ENCODE measurements around the gene RMDN2. TPM values are rescaled to one million over a fixed set of nuclear protein-coding genes. Genes with fewer than 3 reads are reported as not detected.

The RMDN2 gene
- total RNA-seq, 1 experiment from 2014 or later, result 3.0 TPM

DNA sequence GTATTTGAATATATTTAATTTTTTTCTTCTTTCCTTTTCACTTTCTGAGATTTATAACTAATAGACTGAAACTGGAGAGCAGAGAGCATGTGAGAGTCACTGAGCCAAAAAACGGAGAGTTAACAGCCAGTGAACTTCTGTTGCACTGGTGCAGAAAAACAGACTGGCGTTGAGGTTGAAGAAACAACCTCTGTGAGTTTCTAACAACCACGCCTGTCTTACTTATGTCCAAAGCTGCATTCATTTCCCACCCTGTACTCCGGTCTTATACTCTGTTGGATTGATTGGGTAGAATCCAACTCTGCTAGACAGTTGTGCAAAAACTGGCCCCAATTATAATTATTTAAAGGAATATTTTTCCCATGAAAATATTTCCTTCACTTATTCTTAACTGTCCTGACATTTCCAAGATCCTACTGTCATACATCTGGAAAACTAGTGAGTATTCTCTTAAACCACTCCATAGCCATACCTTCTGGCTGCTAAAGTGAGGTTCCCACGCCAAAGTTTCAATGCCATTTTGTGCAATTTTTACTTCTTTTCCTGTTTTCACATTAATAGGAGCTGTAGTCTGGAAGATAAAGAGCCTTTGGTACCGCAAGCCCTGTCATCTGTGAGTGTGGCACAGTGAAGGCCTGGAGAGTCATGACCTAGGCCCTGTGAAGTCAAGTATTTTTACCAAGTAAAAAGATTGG, 141.5 kb downstream of the RMDN2 start:
- POLR2A ChIA-PET, result no interaction called here
- no peak overlapping the region for H3K27ac Mint-ChIP-seq

More for the DNA sequence above, 141.5 kb downstream of the RMDN2 start:
- TF ChIP-seq USF1 (CRISPR knock-in tag; IDR thresholded peaks at IDR 0.05) (no peak), ESRRA (CRISPR knock-in tag; IDR thresholded peaks at IDR 0.05; ENCODE audit: borderline replicate concordance) (no peak), CBFB (CRISPR knock-in tag; IDR thresholded peaks at IDR 0.05; ENCODE audit: low read depth) (no peak), ZNF396 (CRISPR knock-in tag; IDR thresholded peaks at IDR 0.05; ENCODE audit: borderline replicate concordance) (no peak), SMAD3 (CRISPR knock-in tag; IDR thresholded peaks at IDR 0.05; ENCODE audit: borderline replicate concordance) (no peak), NFE2L1 (CRISPR knock-in tag; IDR thresholded peaks at IDR 0.05) (no peak), RELA (CRISPR knock-in tag; IDR thresholded peaks at IDR 0.05; ENCODE audit: borderline replicate concordance) (no peak), USF2 (CRISPR knock-in tag; IDR thresholded peaks at IDR 0.05) (no peak), CREM (CRISPR knock-in tag; IDR thresholded peaks at IDR 0.05) (no peak), ATF6 (CRISPR knock-in tag; IDR thresholded peaks at IDR 0.05) (no peak), JAZF1 (CRISPR knock-in tag; IDR thresholded peaks at IDR 0.05) (no peak)
- TF ChIP-seq, protein P1, sequence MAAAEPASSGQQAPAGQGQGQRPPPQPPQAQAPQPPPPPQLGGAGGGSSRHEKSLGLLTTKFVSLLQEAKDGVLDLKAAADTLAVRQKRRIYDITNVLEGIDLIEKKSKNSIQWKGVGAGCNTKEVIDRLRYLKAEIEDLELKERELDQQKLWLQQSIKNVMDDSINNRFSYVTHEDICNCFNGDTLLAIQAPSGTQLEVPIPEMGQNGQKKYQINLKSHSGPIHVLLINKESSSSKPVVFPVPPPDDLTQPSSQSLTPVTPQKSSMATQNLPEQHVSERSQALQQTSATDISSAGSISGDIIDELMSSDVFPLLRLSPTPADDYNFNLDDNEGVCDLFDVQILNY (CRISPR knock-in tag; IDR thresholded peaks at IDR 0.05), result no peak
- TF ChIP-seq, protein P2, sequence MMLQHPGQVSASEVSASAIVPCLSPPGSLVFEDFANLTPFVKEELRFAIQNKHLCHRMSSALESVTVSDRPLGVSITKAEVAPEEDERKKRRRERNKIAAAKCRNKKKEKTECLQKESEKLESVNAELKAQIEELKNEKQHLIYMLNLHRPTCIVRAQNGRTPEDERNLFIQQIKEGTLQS (CRISPR knock-in tag; conservative IDR thresholded peaks at IDR 0.05), result no peak
- H3K4me1 Mint-ChIP-seq, result 0 out of 2 replicates have a peak, but pooled peaks cover 3% of the 10 kb centered on the region
- H3K27me3 Mint-ChIP-seq (ENCODE audit: low read depth), result peaks cover 10% of the 10 kb centered on the region
- CTCF ChIA-PET, result no interaction called here
- H3K36me3 Mint-ChIP-seq, result no peaks in the 10 kb centered on the region
- no peak for ATAC-seq
- H3K4me3 Mint-ChIP-seq, result no peak overlapping the region
- 0 out of 2 replicates have a peak, but pooled peaks cover 4% of the 10 kb centered on the region for H3K9me3 Mint-ChIP-seq
- DNase-seq (ENCODE audit: low spot score), result no peak

Other genes starting within 250 kb of the RMDN2 start
- gene CYP1B1, start 150.9 kb downstream of the RMDN2 start, total RNA-seq (2021), result 2.9 to 4.2 TPM (median 4.1 TPM) in 3 replicates